HepG2 (cell line): ENCODE results near the gene HSD3B7. TPM values are rescaled to one million over a fixed set of nuclear protein-coding genes. Genes with fewer than 3 reads are reported as not detected.
A peak's percentile ranks its signal among the peaks of the same experiment; 100 is the strongest.

ENCODE experiments used
- CBX5 ChIP-seq: sonication (generic); formaldehyde crosslinking; IDR thresholded peaks from 2 replicates; pipeline ENCODE4 v1.4.0; 2020; ENCODE audit warnings: missing genetic modification reagents, borderline replicate concordance
- DMAP1 ChIP-seq: IDR thresholded peaks from 2 replicates; pipeline ENCODE4 v1.6.1; 2016
- FOXO1 ChIP-seq: sonication (generic); formaldehyde crosslinking; IDR thresholded peaks from 2 replicates; pipeline ENCODE4 v1.4.0; 2020; ENCODE audit warnings: missing genetic modification reagents
- HDAC1 ChIP-seq: sonication (generic); formaldehyde crosslinking; IDR thresholded peaks from 2 replicates; pipeline ENCODE4 v1.5.1; 2020; ENCODE audit warnings: mild to moderate bottlenecking, missing genetic modification reagents
- HNRNPLL ChIP-seq: fragments of 200-400 bp; formaldehyde crosslinking; IDR thresholded peaks from 2 replicates; pipeline ENCODE4 v1.6.1; 2017; ENCODE audit warnings: mild to moderate bottlenecking, low read depth, low read length; ENCODE audit not compliant: poor library complexity, severe bottlenecking
- HOXA3 ChIP-seq: sonication (generic); formaldehyde crosslinking; IDR thresholded peaks from 2 replicates; pipeline ENCODE4 v1.5.0; 2020; ENCODE audit warnings: missing genetic modification reagents
- RFX5 ChIP-seq: IDR thresholded peaks from 2 replicates; pipeline ENCODE4 v1.6.1; 2011; ENCODE audit warnings: low read depth, low read length, improper control_type of control experiment
- RXRB ChIP-seq: IDR thresholded peaks from 2 replicates; pipeline ENCODE4 v1.6.1; 2016; ENCODE audit warnings: borderline replicate concordance, missing genetic modification reagents, missing compliant biosample characterization
- ZFY ChIP-seq: sonication (generic); formaldehyde crosslinking; IDR thresholded peaks from 2 replicates; pipeline ENCODE4 v1.4.0; 2020; ENCODE audit warnings: missing genetic modification reagents
- ZNF10 ChIP-seq: sonication (generic); formaldehyde crosslinking; IDR thresholded peaks from 2 replicates; pipeline ENCODE4 v1.4.0; 2020; ENCODE audit warnings: mild to moderate bottlenecking, low read depth, missing genetic modification reagents, borderline replicate concordance
- ZNF296 ChIP-seq: sonication (generic); formaldehyde crosslinking; conservative IDR thresholded peaks from 2 replicates; pipeline ENCODE4 v1.5.0; 2020; ENCODE audit warnings: mild to moderate bottlenecking, missing genetic modification reagents
- ZNF605 ChIP-seq: sonication (generic); formaldehyde crosslinking; IDR thresholded peaks from 2 replicates; pipeline ENCODE4 v1.8.0; 2022; ENCODE audit warnings: mild to moderate bottlenecking, missing genetic modification reagents
- ZNF781 ChIP-seq: sonication (generic); formaldehyde crosslinking; IDR thresholded peaks from 2 replicates; pipeline ENCODE4 v1.5.1; 2020; ENCODE audit warnings: borderline replicate concordance, mild to moderate bottlenecking, missing genetic modification reagents; ENCODE audit errors: not compliant biosample characterization
- ZSCAN22 ChIP-seq: sonication (generic); formaldehyde crosslinking; IDR thresholded peaks from 2 replicates; pipeline ENCODE4 v1.4.0; 2020; ENCODE audit warnings: mild to moderate bottlenecking, missing genetic modification reagents
- polyA plus RNA-seq, 8 experiments: library from polyadenylated mRNA; depleted of rRNA in 3 of 8; stranded (reverse) in 7 of 8; unstranded in 1 of 8; fragments of >200 nt; fragmentation: Illumina TruSeq in 4 of 8; extraction: Trizol in 4 of 8; gene quantifications; 2 replicates each; pipeline versions ENCODE4 v1.2.1 to v1.2.3, GENCODE V29; 2011 to 2016; ENCODE audit warnings: low read depth in 4 of 8, missing spikeins in 1 of 8, mixed read lengths in 1 of 8; ENCODE audit not compliant: insufficient read depth in 1 of 8
- total RNA-seq, 5 experiments: library from RNA; depleted of rRNA; stranded (reverse); fragments of >200 nt; fragmentation: Illumina TruSeq; extraction: Trizol; gene quantifications; 2 replicates each; pipeline ENCODE4 v1.2.3, GENCODE V29; 2016; ENCODE audit warnings: low read depth in 1 of 5
- TF ChIP-seq, protein P1 (sequence below), 2 experiments: fragments of 450-650 bp in 1 of 2; sonication (generic) in 1 of 2; formaldehyde crosslinking; IDR thresholded peaks; 2 replicates each; pipeline versions ENCODE4 v1.5.0 to v1.8.0; 2020 to 2022; ENCODE audit warnings: mild to moderate bottlenecking in 1 of 2, missing genetic modification reagents in 1 of 2
- TF ChIP-seq, protein P2 (sequence below): sonication (generic); formaldehyde crosslinking; IDR thresholded peaks from 2 replicates; pipeline ENCODE4 v1.4.0; 2020; ENCODE audit warnings: low read depth, mild to moderate bottlenecking, missing genetic modification reagents
- TF ChIP-seq, protein P3 (sequence below): fragments of 450-650 bp; IDR thresholded peaks from 2 replicates; pipeline ENCODE4 v1.6.1; 2016
- TF ChIP-seq, protein P4 (sequence below): sonication (generic); formaldehyde crosslinking; IDR thresholded peaks from 2 replicates; pipeline ENCODE4 v1.8.1; 2023; ENCODE audit warnings: mild to moderate bottlenecking, missing genetic modification reagents
- TF ChIP-seq, protein P5 (sequence below): sonication (generic); formaldehyde crosslinking; IDR thresholded peaks from 2 replicates; pipeline ENCODE4 v1.9.0; 2022; ENCODE audit warnings: missing genetic modification reagents, mild to moderate bottlenecking, borderline replicate concordance
- TF ChIP-seq, protein P6 (sequence below): sonication (generic); formaldehyde crosslinking; IDR thresholded peaks from 2 replicates; pipeline ENCODE4 v1.8.1; 2023; ENCODE audit warnings: missing genetic modification reagents, inconsistent platforms, borderline replicate concordance
- TF ChIP-seq, protein P7 (sequence below): sonication (generic); formaldehyde crosslinking; IDR thresholded peaks from 2 replicates; pipeline ENCODE4 v1.4.0; 2020; ENCODE audit warnings: missing genetic modification reagents

The HSD3B7 gene
- total and polyA plus RNA-seq, 2 of the 13 experiments (the other 11 are each of a cell fraction or from before 2014, with no cell fraction given): 32.9 to 69.7 TPM

DNA sequence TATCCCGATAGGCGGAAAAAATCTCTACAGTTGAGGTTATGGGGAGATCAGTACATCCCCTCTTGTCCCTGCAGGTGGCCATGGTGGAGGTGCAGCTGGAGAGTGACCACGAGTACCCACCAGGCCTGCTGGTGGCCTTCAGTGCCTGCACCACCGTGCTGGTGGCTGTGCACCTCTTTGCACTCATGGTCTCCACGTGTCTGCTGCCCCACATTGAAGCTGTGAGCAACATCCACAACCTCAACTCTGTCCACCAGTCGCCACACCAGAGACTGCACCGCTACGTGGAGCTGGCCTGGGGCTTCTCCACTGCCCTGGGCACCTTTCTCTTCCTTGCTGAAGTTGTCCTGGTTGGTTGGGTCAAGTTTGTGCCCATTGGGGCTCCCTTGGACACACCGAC is 31.9 kb upstream of the HSD3B7 start (continued):
- TF ChIP-seq HDAC1: no peak
- no peak for TF ChIP-seq ZSCAN22
- no peak for TF ChIP-seq ZNF10 (CRISPR knock-in tag)
- no peak for TF ChIP-seq ZNF296 (CRISPR knock-in tag)
- peak; percentile 14 for TF ChIP-seq ZNF781
- TF ChIP-seq, protein P1, sequence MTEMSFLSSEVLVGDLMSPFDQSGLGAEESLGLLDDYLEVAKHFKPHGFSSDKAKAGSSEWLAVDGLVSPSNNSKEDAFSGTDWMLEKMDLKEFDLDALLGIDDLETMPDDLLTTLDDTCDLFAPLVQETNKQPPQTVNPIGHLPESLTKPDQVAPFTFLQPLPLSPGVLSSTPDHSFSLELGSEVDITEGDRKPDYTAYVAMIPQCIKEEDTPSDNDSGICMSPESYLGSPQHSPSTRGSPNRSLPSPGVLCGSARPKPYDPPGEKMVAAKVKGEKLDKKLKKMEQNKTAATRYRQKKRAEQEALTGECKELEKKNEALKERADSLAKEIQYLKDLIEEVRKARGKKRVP (CRISPR knock-in tag; IDR thresholded peaks at IDR 0.05): no peak
- no peak for TF ChIP-seq RFX5
- no peak for TF ChIP-seq CBX5 (CRISPR knock-in tag)
- no peak for TF ChIP-seq ZNF605 (CRISPR knock-in tag)
- TF ChIP-seq, protein P2, sequence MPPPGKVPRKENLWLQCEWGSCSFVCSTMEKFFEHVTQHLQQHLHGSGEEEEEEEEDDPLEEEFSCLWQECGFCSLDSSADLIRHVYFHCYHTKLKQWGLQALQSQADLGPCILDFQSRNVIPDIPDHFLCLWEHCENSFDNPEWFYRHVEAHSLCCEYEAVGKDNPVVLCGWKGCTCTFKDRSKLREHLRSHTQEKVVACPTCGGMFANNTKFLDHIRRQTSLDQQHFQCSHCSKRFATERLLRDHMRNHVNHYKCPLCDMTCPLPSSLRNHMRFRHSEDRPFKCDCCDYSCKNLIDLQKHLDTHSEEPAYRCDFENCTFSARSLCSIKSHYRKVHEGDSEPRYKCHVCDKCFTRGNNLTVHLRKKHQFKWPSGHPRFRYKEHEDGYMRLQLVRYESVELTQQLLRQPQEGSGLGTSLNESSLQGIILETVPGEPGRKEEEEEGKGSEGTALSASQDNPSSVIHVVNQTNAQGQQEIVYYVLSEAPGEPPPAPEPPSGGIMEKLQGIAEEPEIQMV (CRISPR knock-in tag): no peak
- TF ChIP-seq FOXO1 (CRISPR knock-in tag): no peak
- TF ChIP-seq RXRB (CRISPR knock-in tag): no peak
- no peak for TF ChIP-seq HNRNPLL
- TF ChIP-seq ZFY (CRISPR knock-in tag): no peak
- TF ChIP-seq, protein P3, sequence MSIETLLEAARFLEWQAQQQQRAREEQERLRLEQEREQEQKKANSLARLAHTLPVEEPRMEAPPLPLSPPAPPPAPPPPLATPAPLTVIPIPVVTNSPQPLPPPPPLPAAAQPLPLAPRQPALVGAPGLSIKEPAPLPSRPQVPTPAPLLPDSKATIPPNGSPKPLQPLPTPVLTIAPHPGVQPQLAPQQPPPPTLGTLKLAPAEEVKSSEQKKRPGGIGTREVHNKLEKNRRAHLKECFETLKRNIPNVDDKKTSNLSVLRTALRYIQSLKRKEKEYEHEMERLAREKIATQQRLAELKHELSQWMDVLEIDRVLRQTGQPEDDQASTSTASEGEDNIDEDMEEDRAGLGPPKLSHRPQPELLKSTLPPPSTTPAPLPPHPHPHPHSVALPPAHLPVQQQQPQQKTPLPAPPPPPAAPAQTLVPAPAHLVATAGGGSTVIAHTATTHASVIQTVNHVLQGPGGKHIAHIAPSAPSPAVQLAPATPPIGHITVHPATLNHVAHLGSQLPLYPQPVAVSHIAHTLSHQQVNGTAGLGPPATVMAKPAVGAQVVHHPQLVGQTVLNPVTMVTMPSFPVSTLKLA: no peak
- TF ChIP-seq, protein P4, sequence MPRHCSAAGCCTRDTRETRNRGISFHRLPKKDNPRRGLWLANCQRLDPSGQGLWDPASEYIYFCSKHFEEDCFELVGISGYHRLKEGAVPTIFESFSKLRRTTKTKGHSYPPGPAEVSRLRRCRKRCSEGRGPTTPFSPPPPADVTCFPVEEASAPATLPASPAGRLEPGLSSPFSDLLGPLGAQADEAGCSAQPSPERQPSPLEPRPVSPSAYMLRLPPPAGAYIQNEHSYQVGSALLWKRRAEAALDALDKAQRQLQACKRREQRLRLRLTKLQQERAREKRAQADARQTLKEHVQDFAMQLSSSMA (CRISPR knock-in tag): no peak
- TF ChIP-seq, protein P5, sequence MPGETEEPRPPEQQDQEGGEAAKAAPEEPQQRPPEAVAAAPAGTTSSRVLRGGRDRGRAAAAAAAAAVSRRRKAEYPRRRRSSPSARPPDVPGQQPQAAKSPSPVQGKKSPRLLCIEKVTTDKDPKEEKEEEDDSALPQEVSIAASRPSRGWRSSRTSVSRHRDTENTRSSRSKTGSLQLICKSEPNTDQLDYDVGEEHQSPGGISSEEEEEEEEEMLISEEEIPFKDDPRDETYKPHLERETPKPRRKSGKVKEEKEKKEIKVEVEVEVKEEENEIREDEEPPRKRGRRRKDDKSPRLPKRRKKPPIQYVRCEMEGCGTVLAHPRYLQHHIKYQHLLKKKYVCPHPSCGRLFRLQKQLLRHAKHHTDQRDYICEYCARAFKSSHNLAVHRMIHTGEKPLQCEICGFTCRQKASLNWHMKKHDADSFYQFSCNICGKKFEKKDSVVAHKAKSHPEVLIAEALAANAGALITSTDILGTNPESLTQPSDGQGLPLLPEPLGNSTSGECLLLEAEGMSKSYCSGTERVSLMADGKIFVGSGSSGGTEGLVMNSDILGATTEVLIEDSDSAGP (CRISPR knock-in tag): peak; percentile 64; the same call in 1 of the 2 replicates
- TF ChIP-seq, protein P6, sequence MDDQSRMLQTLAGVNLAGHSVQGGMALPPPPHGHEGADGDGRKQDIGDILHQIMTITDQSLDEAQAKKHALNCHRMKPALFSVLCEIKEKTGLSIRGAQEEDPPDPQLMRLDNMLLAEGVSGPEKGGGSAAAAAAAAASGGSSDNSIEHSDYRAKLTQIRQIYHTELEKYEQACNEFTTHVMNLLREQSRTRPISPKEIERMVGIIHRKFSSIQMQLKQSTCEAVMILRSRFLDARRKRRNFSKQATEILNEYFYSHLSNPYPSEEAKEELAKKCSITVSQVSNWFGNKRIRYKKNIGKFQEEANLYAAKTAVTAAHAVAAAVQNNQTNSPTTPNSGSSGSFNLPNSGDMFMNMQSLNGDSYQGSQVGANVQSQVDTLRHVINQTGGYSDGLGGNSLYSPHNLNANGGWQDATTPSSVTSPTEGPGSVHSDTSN: no peak
- no peak for TF ChIP-seq HOXA3
- no peak for TF ChIP-seq DMAP1 (CRISPR knock-in tag)
- TF ChIP-seq, protein P7, sequence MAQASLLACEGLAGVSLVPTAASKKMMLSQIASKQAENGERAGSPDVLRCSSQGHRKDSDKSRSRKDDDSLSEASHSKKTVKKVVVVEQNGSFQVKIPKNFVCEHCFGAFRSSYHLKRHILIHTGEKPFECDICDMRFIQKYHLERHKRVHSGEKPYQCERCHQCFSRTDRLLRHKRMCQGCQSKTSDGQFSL: no peak
